ENCODE results near the gene CXCL16. TPM values are rescaled to one million over a fixed set of nuclear protein-coding genes. Genes with fewer than 3 reads are reported as not detected.

Gene CXCL16
- total RNA-seq, 1 donor from 2014 or later = 3.5 TPM

GRCh38 chr17:4735876-4736651, 3.7 kb downstream of the CXCL16 start:
- POLR2A ChIA-PET = no interaction called here
- ATAC-seq (ENCODE audit: low read depth) = no peak
- no peak for DNase-seq
- peaks cover 10% of the 10 kb centered on the region for H3K36me3 Mint-ChIP-seq (ENCODE audit: low read depth)
- H3K9me3 Mint-ChIP-seq = no peaks in the 10 kb centered on the region
- peaks cover 64% of the 10 kb centered on the region for H3K4me1 Mint-ChIP-seq
- no peaks in the 10 kb centered on the region for H3K27me3 Mint-ChIP-seq
- CTCF ChIA-PET = interaction anchor here (0.7 to 1.3 kb wide), 4 partner anchors 54 to 575 kb away, joined by 3 to 5 read pairs (median 4); no protein-coding TSS in a partner anchor
- no peak overlapping the region for H3K4me3 Mint-ChIP-seq
- H3K27ac Mint-ChIP-seq = peak overlapping the region; percentile 63
- TF ChIP-seq CTCF (IDR thresholded peaks at IDR 0.05) = no peak
- intact Hi-C loops (cut with micrococcal nuclease) = no loop called here

GRCh38 chr17:4734857-4735475, 4.8 kb downstream of the CXCL16 start:
- no peak for TF ChIP-seq CTCF (IDR thresholded peaks at IDR 0.05)
- Mint-ChIP-seq H3K9me3 (no peaks in the 10 kb centered on the region), H3K27me3 (no peaks in the 10 kb centered on the region), H3K27ac (peak overlapping the region; percentile 90), H3K4me1 (peaks cover 64% of the 10 kb centered on the region), H3K36me3 (ENCODE audit: low read depth) (peaks cover 11% of the 10 kb centered on the region), H3K4me3 (no peak overlapping the region)
- DNase-seq (no peak), ATAC-seq (ENCODE audit: low read depth) (no peak)
- intact Hi-C loops (cut with micrococcal nuclease) = loop anchor here (5.0 kb wide), 1 partner anchor 212 kb away; the partner anchor contains the start of gene PFN1
- ChIA-PET CTCF (interaction anchor here (0.8 kb wide), 1 partner anchor 55 kb away, joined by 4 read pairs; no protein-coding TSS in a partner anchor), POLR2A (interaction anchor here (1.0 to 1.4 kb wide), 2 partner anchors 25 to 72 kb away, joined by 3 read pairs; partner anchors contain the start of gene PLD2)

- no peaks in the 10 kb centered on the region for H3K27me3 Mint-ChIP-seq
- CTCF ChIA-PET = interaction anchor here (1.0 to 2.5 kb wide), 3 partner anchors 57 to 150 kb away, joined by 4 to 17 read pairs (median 7); no protein-coding TSS in a partner anchor
- ATAC-seq (ENCODE audit: low read depth) (peak; percentile 65), DNase-seq (peak; percentile 49)
- H3K27ac Mint-ChIP-seq = peak overlapping the region; percentile 90
- intact Hi-C loops (cut with micrococcal nuclease) = loop anchor here (1.0 to 5.0 kb wide), 2 partner anchors 214 to 329 kb away; partner anchors contain the start of gene PFN1
- peaks cover 54% of the 10 kb centered on the region for H3K4me1 Mint-ChIP-seq
- peak overlapping the region; percentile 70 for H3K4me3 Mint-ChIP-seq
- TF ChIP-seq CTCF (IDR thresholded peaks at IDR 0.05) = no peak
- peaks cover 11% of the 10 kb centered on the region for H3K36me3 Mint-ChIP-seq (ENCODE audit: low read depth)
- POLR2A ChIA-PET = interaction anchor here (1.2 to 2.5 kb wide), 2 partner anchors 57 to 63 kb away, joined by 3 to 10 read pairs; partner anchors contain the start of genes GLTPD2 and PSMB6
- H3K9me3 Mint-ChIP-seq = no peaks in the 10 kb centered on the region
Observed at GRCh38 chr17:4733073-4733531, 6.6 kb downstream of the CXCL16 start.

GRCh38 chr17:4728124-4728523, 11.6 kb downstream of the CXCL16 start:
- H3K9me3 Mint-ChIP-seq = no peaks in the 10 kb centered on the region
- H3K4me3 Mint-ChIP-seq = no peak overlapping the region
- intact Hi-C loops (cut with micrococcal nuclease) = no loop called here
- no peak for TF ChIP-seq CTCF (IDR thresholded peaks at IDR 0.05)
- DNase-seq (no peak), ATAC-seq (ENCODE audit: low read depth) (no peak)
- ChIA-PET POLR2A (no interaction called here), CTCF (no interaction called here)
- peaks cover 7% of the 10 kb centered on the region for H3K36me3 Mint-ChIP-seq (ENCODE audit: low read depth)
- peaks cover 30% of the 10 kb centered on the region for H3K4me1 Mint-ChIP-seq
- no peaks in the 10 kb centered on the region for H3K27me3 Mint-ChIP-seq
- no peak overlapping the region for H3K27ac Mint-ChIP-seq
